GM12864 (cell line): ENCODE measurements around the gene CLPX.
"Not testable (repeated sequence)": the region's sequence is repeated elsewhere in the genome, so short reads cannot be mapped to it uniquely, and the experiment has no call there.

Source experiments
- DNase-seq: peaks from one replicate; pipeline ENCODE4 v3.0.0-alpha.2; 2011; ENCODE audit warnings: low read depth
- H3K4me3 ChIP-seq: 2 replicates; pipeline ENCODE4 v1.5.1; 2011; ENCODE audit warnings: mild to moderate bottlenecking, low read depth, low read length, control low read depth
- CTCF ChIP-seq: IDR thresholded peaks from 2 replicates; pipeline ENCODE4 v1.5.1; 2011; ENCODE audit warnings: low read depth, mild to moderate bottlenecking, moderate library complexity, low read length, control low read depth, inconsistent platforms; ENCODE audit errors: missing control alignments

The CLPX gene

GRCh38 chr15:65102912-65103311, 82.2 kb downstream of the CLPX start:
- H3K4me3 ChIP-seq = no peak overlapping the region
- no peak for TF ChIP-seq CTCF
- DNase-seq = no peak

GRCh38 chr15:65101891-65102708, 83.0 kb downstream of the CLPX start:
- no peak for DNase-seq
- TF ChIP-seq CTCF = no peak
- no peak overlapping the region for H3K4me3 ChIP-seq

GRCh38 chr15:65101411-65101890, 83.7 kb downstream of the CLPX start:
- peak; percentile 77 for TF ChIP-seq CTCF
- no peak overlapping the region for H3K4me3 ChIP-seq
- no peak for DNase-seq

- no peak for TF ChIP-seq CTCF
- DNase-seq = no peak
- H3K4me3 ChIP-seq = no peak overlapping the region
These were observed 84.7 kb downstream of the CLPX start for GRCh38 chr15:65100442-65100841.

- not testable (repeated sequence) for H3K4me3 ChIP-seq, DNase-seq
These were observed 85.3 kb downstream of the CLPX start for GRCh38 chr15:65099801-65100200.

GRCh38 chr15:65099336-65099735, 85.8 kb downstream of the CLPX start:
- H3K4me3 ChIP-seq = no peak overlapping the region
- no peak for DNase-seq
- no peak for TF ChIP-seq CTCF
